Smooth muscle cell (in vitro differentiated cells): ENCODE data around the gene PIP4K2A. TPM values are rescaled to one million over a fixed set of nuclear protein-coding genes. Genes with fewer than 3 reads are reported as not detected.

Experiments used
- DNase-seq: peaks from one replicate; lab custom pipeline; 2025; ENCODE audit not compliant: unreplicated experiment; lab: John Stamatoyannopoulos, UW
- H2AFZ ChIP-seq: fragments of 200-600 bp; sonication (generic); 2 replicates; pipeline ENCODE4 v1.6.0; 2016; ENCODE audit warnings: antibody characterized with exemption, low read depth, mild to moderate bottlenecking
- H3F3A ChIP-seq: fragments of 200-600 bp; sonication (generic); 2 replicates; pipeline ENCODE4 v1.6.0; 2017; ENCODE audit warnings: antibody characterized with exemption, low read depth
- H3K27ac ChIP-seq: fragments of 200-600 bp; sonication (generic); 2 replicates; pipeline ENCODE4 v1.5.1; 2016; ENCODE audit warnings: low read depth, mild to moderate bottlenecking
- H3K27me3 ChIP-seq: fragments of 200-600 bp; sonication (generic); 2 replicates; pipeline ENCODE4 v1.6.1; 2016; ENCODE audit warnings: low read depth, mild to moderate bottlenecking
- H3K36me3 ChIP-seq: fragments of 200-600 bp; sonication (generic); 2 replicates; pipeline ENCODE4 v1.5.1; 2016; ENCODE audit warnings: low read depth
- H3K4me1 ChIP-seq: fragments of 200-600 bp; sonication (generic); 2 replicates; pipeline ENCODE4 v1.5.1; 2016; ENCODE audit warnings: low read depth
- H3K4me2 ChIP-seq: fragments of 200-600 bp; sonication (generic); 2 replicates; pipeline ENCODE4 v1.6.0; 2016; ENCODE audit warnings: mild to moderate bottlenecking
- H3K4me3 ChIP-seq: fragments of 200-600 bp; sonication (generic); 2 replicates; pipeline ENCODE4 v1.5.1; 2016; ENCODE audit warnings: mild to moderate bottlenecking
- H3K79me2 ChIP-seq: fragments of 200-600 bp; sonication (generic); 2 replicates; pipeline ENCODE4 v1.6.0; 2016; ENCODE audit warnings: low read depth, mild to moderate bottlenecking
- H3K9ac ChIP-seq: fragments of 200-600 bp; sonication (generic); 2 replicates; pipeline ENCODE4 v1.6.0; 2016; ENCODE audit warnings: low read depth
- H3K9me3 ChIP-seq: fragments of 200-600 bp; sonication (generic); replicated peaks from 2 replicates; pipeline ENCODE4 v1.5.1; 2016; ENCODE audit warnings: low read depth
- H4K20me1 ChIP-seq: fragments of 200-600 bp; sonication (generic); 2 replicates; pipeline ENCODE4 v1.6.0; 2016; ENCODE audit warnings: low read depth
- WGBS: methylation state at CpG from one replicate; pipeline ENCODE4 v1.1.7; 2016; ENCODE audit warnings: low lambda C conversion rate; 5-methylcytosine and 5-hydroxymethylcytosine counted together
- polyA plus RNA-seq: library from polyadenylated mRNA; unstranded; fragments of >200 nt; fragmentation: Nextera tagmentation; extraction: Ambion mirVana; gene quantifications from 2 replicates; pipeline ENCODE4 v1.2.1, GENCODE V29; 2016
- total RNA-seq: library from RNA; depleted of rRNA; stranded (reverse); fragments of >200 nt; gene quantifications from 2 replicates; pipeline ENCODE4 v1.2.3, GENCODE V29; 2014
- TF ChIP-seq, protein P1 (sequence below): fragments of 200-600 bp; sonication (generic); IDR thresholded peaks from 2 replicates; pipeline ENCODE4 v1.5.1; 2017; ENCODE audit warnings: borderline replicate concordance, mild to moderate bottlenecking, antibody characterized with exemption; ENCODE audit not compliant: insufficient read depth, poor library complexity, severe bottlenecking

PIP4K2A gene
- total and polyA plus RNA-seq, 2 experiments from 2014 or later, result 7.5 to 8.9 TPM

DNA sequence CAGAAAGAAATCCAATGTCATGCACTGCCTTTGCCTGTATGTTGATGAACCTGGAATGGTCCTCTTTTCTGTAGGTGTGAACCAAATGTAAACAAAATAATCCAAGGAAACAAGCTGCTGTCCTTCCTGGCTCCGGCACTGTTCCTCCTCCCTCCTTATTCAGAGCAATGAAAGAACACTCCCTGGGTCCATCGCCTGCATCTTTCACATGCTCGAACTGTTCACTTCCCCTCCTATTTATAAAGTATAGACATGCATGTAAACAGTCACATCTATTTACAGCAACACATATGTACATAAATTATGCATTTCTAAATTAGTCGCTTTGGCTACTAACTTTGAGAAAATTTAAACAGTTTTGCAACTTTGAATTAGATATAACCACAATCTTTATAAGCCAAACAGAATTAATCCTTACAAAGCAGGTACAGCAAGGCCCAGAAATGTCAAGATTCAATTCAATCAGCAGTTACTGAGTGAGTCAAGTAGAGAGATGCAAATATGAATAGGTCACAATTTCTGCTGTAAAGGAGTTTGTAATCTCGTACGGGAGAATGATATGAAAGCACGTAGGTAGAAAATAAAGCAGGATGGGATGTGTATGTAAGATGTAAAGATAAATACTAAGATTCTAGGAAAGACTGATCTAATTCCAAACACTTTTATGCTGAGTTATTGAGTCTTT lies 162.6 kb downstream of the PIP4K2A start:
- TF ChIP-seq, protein P1, sequence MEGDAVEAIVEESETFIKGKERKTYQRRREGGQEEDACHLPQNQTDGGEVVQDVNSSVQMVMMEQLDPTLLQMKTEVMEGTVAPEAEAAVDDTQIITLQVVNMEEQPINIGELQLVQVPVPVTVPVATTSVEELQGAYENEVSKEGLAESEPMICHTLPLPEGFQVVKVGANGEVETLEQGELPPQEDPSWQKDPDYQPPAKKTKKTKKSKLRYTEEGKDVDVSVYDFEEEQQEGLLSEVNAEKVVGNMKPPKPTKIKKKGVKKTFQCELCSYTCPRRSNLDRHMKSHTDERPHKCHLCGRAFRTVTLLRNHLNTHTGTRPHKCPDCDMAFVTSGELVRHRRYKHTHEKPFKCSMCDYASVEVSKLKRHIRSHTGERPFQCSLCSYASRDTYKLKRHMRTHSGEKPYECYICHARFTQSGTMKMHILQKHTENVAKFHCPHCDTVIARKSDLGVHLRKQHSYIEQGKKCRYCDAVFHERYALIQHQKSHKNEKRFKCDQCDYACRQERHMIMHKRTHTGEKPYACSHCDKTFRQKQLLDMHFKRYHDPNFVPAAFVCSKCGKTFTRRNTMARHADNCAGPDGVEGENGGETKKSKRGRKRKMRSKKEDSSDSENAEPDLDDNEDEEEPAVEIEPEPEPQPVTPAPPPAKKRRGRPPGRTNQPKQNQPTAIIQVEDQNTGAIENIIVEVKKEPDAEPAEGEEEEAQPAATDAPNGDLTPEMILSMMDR, result no peak
- H4K20me1 ChIP-seq, result no peaks in the 10 kb centered on the region
- H3K4me1 ChIP-seq, result peaks cover 28% of the 10 kb centered on the region

DNA sequence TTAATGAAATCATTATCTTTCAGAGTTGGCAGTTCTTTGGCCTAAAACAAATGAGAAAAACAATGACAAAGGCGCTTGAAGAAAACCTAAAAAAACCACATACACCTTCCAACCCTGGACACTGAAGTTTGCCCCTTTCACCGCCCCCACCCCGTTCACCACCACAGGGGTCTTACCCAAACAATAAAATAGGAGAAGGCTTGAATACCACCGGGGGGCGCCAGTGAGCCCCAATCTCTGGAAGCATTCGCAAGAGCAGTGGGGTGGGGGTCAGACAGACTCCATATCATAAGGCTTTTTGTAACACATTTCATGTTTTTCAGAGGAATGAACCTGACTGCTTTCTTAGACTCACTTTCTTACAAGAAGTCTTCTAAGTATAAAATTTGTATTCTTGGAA lies 163.6 kb downstream of the PIP4K2A start:
- peaks cover 24% of the 10 kb centered on the region for H3K4me1 ChIP-seq
- no peak overlapping the region for H3K4me2 ChIP-seq
- no peaks in the 10 kb centered on the region for H3K9me3 ChIP-seq
- H3K36me3 ChIP-seq, result no peaks in the 10 kb centered on the region
- H3K27me3 ChIP-seq, result no peaks in the 10 kb centered on the region
- no peak overlapping the region for H2AFZ ChIP-seq
- H4K20me1 ChIP-seq, result no peaks in the 10 kb centered on the region
- peaks cover 4% of the 10 kb centered on the region for H3F3A ChIP-seq
- H3K4me3 ChIP-seq, result no peak overlapping the region
- no peak for DNase-seq
- no peaks in the 10 kb centered on the region for H3K79me2 ChIP-seq
- H3K9ac ChIP-seq, result no peak overlapping the region
- H3K27ac ChIP-seq, result no peak overlapping the region
- TF ChIP-seq, protein P1, result peak; percentile 68
- 60% methylated on average over 6 of the region's 6 CpGs for WGBS

More for the DNA sequence above, 162.6 kb downstream of the PIP4K2A start:
- Histone ChIP-seq H3K4me2 (no peak overlapping the region), H3K4me3 (no peak overlapping the region), H3K27me3 (no peaks in the 10 kb centered on the region), H3K9ac (no peak overlapping the region), H3K9me3 (no peaks in the 10 kb centered on the region), H3K79me2 (no peaks in the 10 kb centered on the region), H3K27ac (no peak overlapping the region), H3K36me3 (no peaks in the 10 kb centered on the region), H2AFZ (no peak overlapping the region), H3F3A (peaks cover 4% of the 10 kb centered on the region)
- no peak for DNase-seq
- WGBS, result 96% methylated on average over 7 of the region's 7 CpGs

DNA sequence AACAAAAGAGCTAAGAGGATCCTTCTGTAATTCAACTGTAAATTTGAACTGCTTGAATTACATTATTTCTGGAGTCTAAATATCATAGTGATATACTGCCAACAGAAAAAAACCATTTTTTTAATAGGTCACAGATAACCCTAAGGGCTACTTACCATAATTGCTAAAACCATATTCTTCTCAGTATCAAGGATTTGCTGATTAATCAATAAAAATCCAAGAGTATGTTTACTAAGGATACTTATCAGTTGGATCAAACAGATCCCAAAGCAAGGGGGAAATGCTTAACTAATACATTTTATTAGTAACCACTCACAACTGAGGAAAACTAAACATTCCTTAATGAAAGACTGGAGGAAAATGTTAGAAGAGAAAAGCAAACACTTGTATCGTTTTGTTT lies 166.0 kb downstream of the PIP4K2A start:
- 88% methylated on average over 1 of the region's 1 CpG for WGBS
- TF ChIP-seq, protein P1, result no peak
- DNase-seq, result no peak

DNA sequence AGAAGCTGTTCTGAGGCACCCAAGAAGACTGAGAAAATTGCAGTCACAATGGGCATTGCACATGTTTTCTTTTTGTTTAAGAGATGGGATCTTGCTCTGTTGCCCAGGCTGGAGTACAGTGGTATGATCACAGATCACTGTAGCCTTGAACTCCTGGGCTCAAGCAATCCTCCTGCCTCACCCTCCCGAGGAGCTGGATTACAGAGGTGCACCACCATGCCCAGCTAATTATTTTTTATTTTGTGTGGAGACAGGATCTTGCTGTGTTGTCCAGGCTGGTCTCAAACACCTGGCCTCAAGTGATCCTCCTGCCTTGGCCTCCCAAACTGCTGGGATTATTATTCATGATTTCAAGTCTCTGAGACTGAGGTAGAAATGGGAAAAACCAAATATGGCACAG lies 168.7 kb downstream of the PIP4K2A start:
- H3K27ac ChIP-seq, result no peak overlapping the region
- H3K4me2 ChIP-seq, result no peak overlapping the region
- H3K27me3 ChIP-seq, result no peaks in the 10 kb centered on the region
- DNase-seq, result no peak
- whole genome bisulfite sequencing, result 100% methylated on average over 1 of the region's 1 CpG
- H3K9me3 ChIP-seq, result no peaks in the 10 kb centered on the region
- TF ChIP-seq, protein P1, result no peak
- no peaks in the 10 kb centered on the region for H3K36me3 ChIP-seq
- H4K20me1 ChIP-seq, result no peaks in the 10 kb centered on the region
- no peaks in the 10 kb centered on the region for H3K4me1 ChIP-seq
- no peaks in the 10 kb centered on the region for H3F3A ChIP-seq
- H3K79me2 ChIP-seq, result no peaks in the 10 kb centered on the region
- H3K4me3 ChIP-seq, result no peak overlapping the region
- H3K9ac ChIP-seq, result no peak overlapping the region
- no peak overlapping the region for H2AFZ ChIP-seq

More for the DNA sequence above, 166.0 kb downstream of the PIP4K2A start:
- Histone ChIP-seq H3K4me2 (no peak overlapping the region), H3K9ac (no peak overlapping the region), H3K4me3 (no peak overlapping the region), H3K9me3 (no peaks in the 10 kb centered on the region), H2AFZ (no peak overlapping the region), H3K79me2 (no peaks in the 10 kb centered on the region), H3F3A (no peaks in the 10 kb centered on the region), H3K27me3 (no peaks in the 10 kb centered on the region), H3K4me1 (peaks cover 3% of the 10 kb centered on the region), H4K20me1 (no peaks in the 10 kb centered on the region), H3K36me3 (no peaks in the 10 kb centered on the region), H3K27ac (no peak overlapping the region)
